ENCODE results near the gene RETREG1. TPM values are rescaled to one million over a fixed set of nuclear protein-coding genes. Genes with fewer than 3 reads are reported as not detected.

The RETREG1 gene
- total RNA-seq, 1 experiment from 2014 or later = 3.4 TPM

DNA sequence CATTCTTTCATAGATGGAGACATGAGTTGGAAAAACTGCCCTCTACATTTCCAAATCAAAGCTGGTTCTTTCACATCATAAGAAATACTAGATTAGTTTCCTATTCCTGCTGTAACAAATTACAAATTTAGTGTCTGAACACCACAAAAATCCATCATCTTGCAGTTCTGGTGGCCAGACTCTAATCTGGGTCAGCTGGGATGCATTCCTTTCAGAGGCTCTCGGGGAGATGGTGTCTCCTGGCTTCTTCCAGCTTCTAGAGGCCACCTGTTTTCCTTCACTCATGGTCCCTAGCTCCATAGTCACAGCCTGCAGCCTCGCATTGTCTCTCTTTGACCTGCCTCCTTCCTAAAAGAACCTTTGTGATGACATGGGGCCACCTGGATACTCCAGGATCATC lies 65.2 kb downstream of the RETREG1 start:
- H3K36me3 Mint-ChIP-seq (ENCODE audit: insufficient read depth in 1 of 3, low read depth in 3 of 3) = no peaks in the 10 kb centered on the region
- WGBS (ENCODE audit: extremely low coverage, insufficient read length, low lambda C conversion rate) = no CpG with 5 or more reads among the region's 2 CpGs

More for the DNA sequence above, 65.2 kb downstream of the RETREG1 start:
- no peak overlapping the region; the same call in 1 of the 2 replicates for H2BK15ac ChIP-seq (ENCODE audit: low read depth, low read length)
- no peak overlapping the region for H3K56ac ChIP-seq (ENCODE audit: insufficient read length, low read depth, low read length)
- Mint-ChIP-seq H3K27me3 (ENCODE audit: low read depth) (no peaks in the 10 kb centered on the region), H3K4me3 (no peak overlapping the region), H3K9me3 (no peaks in the 10 kb centered on the region), H3K27ac (no peak overlapping the region; a peak in 1 of 7 replicates), H3K4me1 (peaks cover 7 to 9% of the 10 kb centered on the region in 2 experiments)
- H3K23ac ChIP-seq (ENCODE audit: insufficient read length, low read depth, low read length) = no peak overlapping the region
- no peak overlapping the region for H4K91ac ChIP-seq (ENCODE audit: insufficient read length, low read depth, low read length)
- H4K20me1 ChIP-seq (ENCODE audit: control insufficient read depth, insufficient read depth, insufficient read length) = no peaks in the 10 kb centered on the region
- no peak overlapping the region for H3T11ph ChIP-seq (ENCODE audit: low read length)
- H3K23me2 ChIP-seq (ENCODE audit: insufficient read length, low read depth, low read length, poor library complexity, severe bottlenecking) = no peaks in the 10 kb centered on the region
- no peak overlapping the region for H3K18ac ChIP-seq (ENCODE audit: insufficient read length, low read depth, low read length)
- no peaks in the 10 kb centered on the region for H3K27me3 ChIP-seq (ENCODE audit: insufficient read depth, low read length)
- H3K79me2 ChIP-seq (ENCODE audit: insufficient read depth, low read length) = no peaks in the 10 kb centered on the region
- H3K4ac ChIP-seq (ENCODE audit: low read depth, low read length) = no peak overlapping the region
- no peaks in the 10 kb centered on the region for H3K79me1 ChIP-seq (ENCODE audit: insufficient read depth, low read depth, low read length, poor library complexity, severe bottlenecking)
- no peaks in the 10 kb centered on the region for H3K9me3 ChIP-seq (ENCODE audit: control insufficient read depth, low read depth, low read length)
- no peak overlapping the region for H3K9ac ChIP-seq (ENCODE audit: extremely low read depth, insufficient read length, low read length)
- TF ChIP-seq, protein P1, sequence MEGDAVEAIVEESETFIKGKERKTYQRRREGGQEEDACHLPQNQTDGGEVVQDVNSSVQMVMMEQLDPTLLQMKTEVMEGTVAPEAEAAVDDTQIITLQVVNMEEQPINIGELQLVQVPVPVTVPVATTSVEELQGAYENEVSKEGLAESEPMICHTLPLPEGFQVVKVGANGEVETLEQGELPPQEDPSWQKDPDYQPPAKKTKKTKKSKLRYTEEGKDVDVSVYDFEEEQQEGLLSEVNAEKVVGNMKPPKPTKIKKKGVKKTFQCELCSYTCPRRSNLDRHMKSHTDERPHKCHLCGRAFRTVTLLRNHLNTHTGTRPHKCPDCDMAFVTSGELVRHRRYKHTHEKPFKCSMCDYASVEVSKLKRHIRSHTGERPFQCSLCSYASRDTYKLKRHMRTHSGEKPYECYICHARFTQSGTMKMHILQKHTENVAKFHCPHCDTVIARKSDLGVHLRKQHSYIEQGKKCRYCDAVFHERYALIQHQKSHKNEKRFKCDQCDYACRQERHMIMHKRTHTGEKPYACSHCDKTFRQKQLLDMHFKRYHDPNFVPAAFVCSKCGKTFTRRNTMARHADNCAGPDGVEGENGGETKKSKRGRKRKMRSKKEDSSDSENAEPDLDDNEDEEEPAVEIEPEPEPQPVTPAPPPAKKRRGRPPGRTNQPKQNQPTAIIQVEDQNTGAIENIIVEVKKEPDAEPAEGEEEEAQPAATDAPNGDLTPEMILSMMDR (conservative IDR thresholded peaks at IDR 0.05) = no peak
- no peak overlapping the region for H2BK120ac ChIP-seq (ENCODE audit: low read depth, low read length, poor library complexity, severe bottlenecking)
- no peak overlapping the region for H4K8ac ChIP-seq (replicated peaks; ENCODE audit: insufficient read length, low read depth, low read length)
- no peak overlapping the region for H3K4me2 ChIP-seq (ENCODE audit: insufficient read depth, insufficient read length, low read length)
- no peak overlapping the region for H2BK20ac ChIP-seq (ENCODE audit: low read depth, low read length, poor library complexity, severe bottlenecking)
- no peak overlapping the region for H3K14ac ChIP-seq (ENCODE audit: insufficient read depth, low read length)
- DNase-seq = no peak
- no peaks in the 10 kb centered on the region for H3K4me1 ChIP-seq (ENCODE audit: insufficient read depth, low read length)
- no peak overlapping the region for H2BK5ac ChIP-seq (ENCODE audit: insufficient read length, low read length)
- no peak overlapping the region for H2BK12ac ChIP-seq (ENCODE audit: insufficient read length, low read depth, low read length)
- no peak overlapping the region for H3K27ac ChIP-seq (ENCODE audit: insufficient read length, low read depth, low read length)
- no peak overlapping the region for H2AFZ ChIP-seq (ENCODE audit: low read length)
- no peak overlapping the region for H4K5ac ChIP-seq (ENCODE audit: insufficient read length, low read depth, low read length)
- H2AK5ac ChIP-seq (ENCODE audit: insufficient read length, low read length) = no peak overlapping the region
